HepG2 (cell line): ENCODE measurements around the gene SIRT7. TPM values are rescaled to one million over a fixed set of nuclear protein-coding genes. Genes with fewer than 3 reads are reported as not detected.

Experiments used
- CBX1 ChIP-seq: IDR thresholded peaks from one replicate; pipeline ENCODE4 v1.6.1; 2016; ENCODE audit warnings: antibody characterized with exemption, low read depth
- HMGA1 ChIP-seq: sonication (generic); formaldehyde crosslinking; conservative IDR thresholded peaks from 2 replicates; pipeline ENCODE4 v1.4.0; 2020; ENCODE audit warnings: missing genetic modification reagents
- KLF15 ChIP-seq: sonication (generic); formaldehyde crosslinking; IDR thresholded peaks from 2 replicates; pipeline ENCODE4 v1.8.1; 2023; ENCODE audit warnings: borderline replicate concordance, mild to moderate bottlenecking, inconsistent platforms, missing genetic modification reagents, mixed read lengths
- ZFP82 ChIP-seq: sonication (generic); formaldehyde crosslinking; IDR thresholded peaks from 2 replicates; pipeline ENCODE4 v1.5.1; 2020; ENCODE audit warnings: mild to moderate bottlenecking, missing genetic modification reagents, borderline replicate concordance
- ZNF501 ChIP-seq: sonication (generic); formaldehyde crosslinking; IDR thresholded peaks from 2 replicates; pipeline ENCODE4 v1.5.1; 2020; ENCODE audit warnings: mild to moderate bottlenecking, moderate library complexity, missing genetic modification reagents
- polyA plus RNA-seq, 8 experiments: library from polyadenylated mRNA; depleted of rRNA in 3 of 8; stranded (reverse) in 7 of 8; unstranded in 1 of 8; fragments of >200 nt; fragmentation: Illumina TruSeq in 4 of 8; extraction: Trizol in 4 of 8; gene quantifications; 2 replicates each; pipeline versions ENCODE4 v1.2.1 to v1.2.3, GENCODE V29; 2011 to 2016; ENCODE audit warnings: low read depth in 4 of 8, missing spikeins in 1 of 8, mixed read lengths in 1 of 8; ENCODE audit not compliant: insufficient read depth in 1 of 8
- total RNA-seq, 5 experiments: library from RNA; depleted of rRNA; stranded (reverse); fragments of >200 nt; fragmentation: Illumina TruSeq; extraction: Trizol; gene quantifications; 2 replicates each; pipeline ENCODE4 v1.2.3, GENCODE V29; 2016; ENCODE audit warnings: low read depth in 1 of 5
- TF ChIP-seq, protein P1 (sequence below): sonication (generic); formaldehyde crosslinking; IDR thresholded peaks from 2 replicates; pipeline ENCODE4 v1.9.0; 2021; ENCODE audit warnings: mild to moderate bottlenecking, missing genetic modification reagents
- TF ChIP-seq, protein P2 (sequence below): sonication (generic); formaldehyde crosslinking; IDR thresholded peaks from 2 replicates; pipeline ENCODE4 v1.4.0; 2020; ENCODE audit warnings: missing genetic modification reagents
- TF ChIP-seq, protein P3 (sequence below): sonication (generic); formaldehyde crosslinking; IDR thresholded peaks from 2 replicates; pipeline ENCODE4 v1.5.0; 2020; ENCODE audit warnings: mild to moderate bottlenecking, missing genetic modification reagents, borderline replicate concordance

SIRT7 gene
- total and polyA plus RNA-seq, 2 of the 13 experiments (the other 11 are each of a cell fraction or from before 2014, with no cell fraction given), result 8.3 to 24.8 TPM

DNA sequence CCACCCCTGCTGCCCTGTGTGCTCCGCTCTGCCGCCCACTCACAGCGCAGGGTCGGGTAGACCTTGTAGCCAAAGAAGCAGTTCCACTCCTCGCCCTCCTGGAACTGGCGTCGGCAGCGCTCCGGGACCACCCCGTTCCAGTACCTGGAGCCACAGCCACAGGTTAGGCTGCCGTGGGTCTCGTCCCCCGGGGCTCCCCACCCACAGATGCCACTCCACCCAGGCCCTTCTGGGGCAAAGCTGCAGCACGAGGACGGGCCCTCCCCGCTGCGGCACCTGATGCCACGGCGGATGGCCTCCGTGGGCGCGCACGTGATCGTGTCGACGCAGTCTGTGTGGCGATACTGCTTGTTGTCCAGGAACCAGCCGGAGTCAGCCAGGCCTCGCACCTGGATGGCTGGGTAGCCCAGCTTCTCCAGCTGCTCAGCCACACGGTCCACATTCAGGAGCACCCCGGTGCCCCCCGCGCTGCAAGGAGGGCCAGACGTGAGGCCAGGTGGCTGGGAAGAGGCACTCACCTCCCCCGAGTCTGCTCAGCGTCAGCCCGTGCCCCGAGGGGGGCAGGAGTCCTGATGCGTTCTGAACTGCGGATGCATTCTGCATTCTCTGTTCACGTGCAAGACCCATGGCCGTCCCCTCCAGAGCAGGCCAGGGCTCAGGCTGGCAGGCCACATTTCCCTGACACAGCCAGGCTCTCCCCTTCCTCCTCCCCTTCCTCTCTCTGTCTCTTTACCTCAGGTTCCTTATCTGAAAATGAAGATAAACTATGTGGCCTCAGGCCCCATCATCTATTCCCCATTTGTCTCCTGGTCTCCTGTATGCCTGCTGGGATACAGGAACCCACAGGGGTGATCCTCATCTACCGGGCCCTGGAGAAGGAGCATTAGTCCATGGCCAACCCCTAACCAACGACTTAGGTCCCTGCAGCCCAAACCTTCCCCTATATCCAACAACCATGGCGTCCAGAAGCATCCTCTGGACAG lies 38.9 kb upstream of the SIRT7 start (continued):
- no peak for TF ChIP-seq CBX1
- TF ChIP-seq, protein P1, sequence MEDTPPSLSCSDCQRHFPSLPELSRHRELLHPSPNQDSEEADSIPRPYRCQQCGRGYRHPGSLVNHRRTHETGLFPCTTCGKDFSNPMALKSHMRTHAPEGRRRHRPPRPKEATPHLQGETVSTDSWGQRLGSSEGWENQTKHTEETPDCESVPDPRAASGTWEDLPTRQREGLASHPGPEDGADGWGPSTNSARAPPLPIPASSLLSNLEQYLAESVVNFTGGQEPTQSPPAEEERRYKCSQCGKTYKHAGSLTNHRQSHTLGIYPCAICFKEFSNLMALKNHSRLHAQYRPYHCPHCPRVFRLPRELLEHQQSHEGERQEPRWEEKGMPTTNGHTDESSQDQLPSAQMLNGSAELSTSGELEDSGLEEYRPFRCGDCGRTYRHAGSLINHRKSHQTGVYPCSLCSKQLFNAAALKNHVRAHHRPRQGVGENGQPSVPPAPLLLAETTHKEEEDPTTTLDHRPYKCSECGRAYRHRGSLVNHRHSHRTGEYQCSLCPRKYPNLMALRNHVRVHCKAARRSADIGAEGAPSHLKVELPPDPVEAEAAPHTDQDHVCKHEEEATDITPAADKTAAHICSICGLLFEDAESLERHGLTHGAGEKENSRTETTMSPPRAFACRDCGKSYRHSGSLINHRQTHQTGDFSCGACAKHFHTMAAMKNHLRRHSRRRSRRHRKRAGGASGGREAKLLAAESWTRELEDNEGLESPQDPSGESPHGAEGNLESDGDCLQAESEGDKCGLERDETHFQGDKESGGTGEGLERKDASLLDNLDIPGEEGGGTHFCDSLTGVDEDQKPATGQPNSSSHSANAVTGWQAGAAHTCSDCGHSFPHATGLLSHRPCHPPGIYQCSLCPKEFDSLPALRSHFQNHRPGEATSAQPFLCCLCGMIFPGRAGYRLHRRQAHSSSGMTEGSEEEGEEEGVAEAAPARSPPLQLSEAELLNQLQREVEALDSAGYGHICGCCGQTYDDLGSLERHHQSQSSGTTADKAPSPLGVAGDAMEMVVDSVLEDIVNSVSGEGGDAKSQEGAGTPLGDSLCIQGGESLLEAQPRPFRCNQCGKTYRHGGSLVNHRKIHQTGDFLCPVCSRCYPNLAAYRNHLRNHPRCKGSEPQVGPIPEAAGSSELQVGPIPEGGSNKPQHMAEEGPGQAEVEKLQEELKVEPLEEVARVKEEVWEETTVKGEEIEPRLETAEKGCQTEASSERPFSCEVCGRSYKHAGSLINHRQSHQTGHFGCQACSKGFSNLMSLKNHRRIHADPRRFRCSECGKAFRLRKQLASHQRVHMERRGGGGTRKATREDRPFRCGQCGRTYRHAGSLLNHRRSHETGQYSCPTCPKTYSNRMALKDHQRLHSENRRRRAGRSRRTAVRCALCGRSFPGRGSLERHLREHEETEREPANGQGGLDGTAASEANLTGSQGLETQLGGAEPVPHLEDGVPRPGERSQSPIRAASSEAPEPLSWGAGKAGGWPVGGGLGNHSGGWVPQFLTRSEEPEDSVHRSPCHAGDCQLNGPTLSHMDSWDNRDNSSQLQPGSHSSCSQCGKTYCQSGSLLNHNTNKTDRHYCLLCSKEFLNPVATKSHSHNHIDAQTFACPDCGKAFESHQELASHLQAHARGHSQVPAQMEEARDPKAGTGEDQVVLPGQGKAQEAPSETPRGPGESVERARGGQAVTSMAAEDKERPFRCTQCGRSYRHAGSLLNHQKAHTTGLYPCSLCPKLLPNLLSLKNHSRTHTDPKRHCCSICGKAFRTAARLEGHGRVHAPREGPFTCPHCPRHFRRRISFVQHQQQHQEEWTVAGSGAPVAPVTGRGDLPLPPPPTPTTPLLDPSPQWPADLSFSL, result no peak
- TF ChIP-seq, protein P2, sequence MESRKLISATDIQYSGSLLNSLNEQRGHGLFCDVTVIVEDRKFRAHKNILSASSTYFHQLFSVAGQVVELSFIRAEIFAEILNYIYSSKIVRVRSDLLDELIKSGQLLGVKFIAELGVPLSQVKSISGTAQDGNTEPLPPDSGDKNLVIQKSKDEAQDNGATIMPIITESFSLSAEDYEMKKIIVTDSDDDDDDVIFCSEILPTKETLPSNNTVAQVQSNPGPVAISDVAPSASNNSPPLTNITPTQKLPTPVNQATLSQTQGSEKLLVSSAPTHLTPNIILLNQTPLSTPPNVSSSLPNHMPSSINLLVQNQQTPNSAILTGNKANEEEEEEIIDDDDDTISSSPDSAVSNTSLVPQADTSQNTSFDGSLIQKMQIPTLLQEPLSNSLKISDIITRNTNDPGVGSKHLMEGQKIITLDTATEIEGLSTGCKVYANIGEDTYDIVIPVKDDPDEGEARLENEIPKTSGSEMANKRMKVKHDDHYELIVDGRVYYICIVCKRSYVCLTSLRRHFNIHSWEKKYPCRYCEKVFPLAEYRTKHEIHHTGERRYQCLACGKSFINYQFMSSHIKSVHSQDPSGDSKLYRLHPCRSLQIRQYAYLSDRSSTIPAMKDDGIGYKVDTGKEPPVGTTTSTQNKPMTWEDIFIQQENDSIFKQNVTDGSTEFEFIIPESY (CRISPR knock-in tag), result peak; percentile 60; the same call in 1 of the 2 replicates
- no peak for TF ChIP-seq KLF15 (CRISPR knock-in tag)
- TF ChIP-seq, protein P3, sequence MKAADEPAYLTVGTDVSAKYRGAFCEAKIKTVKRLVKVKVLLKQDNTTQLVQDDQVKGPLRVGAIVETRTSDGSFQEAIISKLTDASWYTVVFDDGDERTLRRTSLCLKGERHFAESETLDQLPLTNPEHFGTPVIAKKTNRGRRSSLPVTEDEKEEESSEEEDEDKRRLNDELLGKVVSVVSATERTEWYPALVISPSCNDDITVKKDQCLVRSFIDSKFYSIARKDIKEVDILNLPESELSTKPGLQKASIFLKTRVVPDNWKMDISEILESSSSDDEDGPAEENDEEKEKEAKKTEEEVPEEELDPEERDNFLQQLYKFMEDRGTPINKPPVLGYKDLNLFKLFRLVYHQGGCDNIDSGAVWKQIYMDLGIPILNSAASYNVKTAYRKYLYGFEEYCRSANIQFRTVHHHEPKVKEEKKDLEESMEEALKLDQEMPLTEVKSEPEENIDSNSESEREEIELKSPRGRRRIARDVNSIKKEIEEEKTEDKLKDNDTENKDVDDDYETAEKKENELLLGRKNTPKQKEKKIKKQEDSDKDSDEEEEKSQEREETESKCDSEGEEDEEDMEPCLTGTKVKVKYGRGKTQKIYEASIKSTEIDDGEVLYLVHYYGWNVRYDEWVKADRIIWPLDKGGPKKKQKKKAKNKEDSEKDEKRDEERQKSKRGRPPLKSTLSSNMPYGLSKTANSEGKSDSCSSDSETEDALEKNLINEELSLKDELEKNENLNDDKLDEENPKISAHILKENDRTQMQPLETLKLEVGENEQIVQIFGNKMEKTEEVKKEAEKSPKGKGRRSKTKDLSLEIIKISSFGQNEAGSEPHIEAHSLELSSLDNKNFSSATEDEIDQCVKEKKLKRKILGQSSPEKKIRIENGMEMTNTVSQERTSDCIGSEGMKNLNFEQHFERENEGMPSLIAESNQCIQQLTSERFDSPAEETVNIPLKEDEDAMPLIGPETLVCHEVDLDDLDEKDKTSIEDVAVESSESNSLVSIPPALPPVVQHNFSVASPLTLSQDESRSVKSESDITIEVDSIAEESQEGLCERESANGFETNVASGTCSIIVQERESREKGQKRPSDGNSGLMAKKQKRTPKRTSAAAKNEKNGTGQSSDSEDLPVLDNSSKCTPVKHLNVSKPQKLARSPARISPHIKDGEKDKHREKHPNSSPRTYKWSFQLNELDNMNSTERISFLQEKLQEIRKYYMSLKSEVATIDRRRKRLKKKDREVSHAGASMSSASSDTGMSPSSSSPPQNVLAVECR (CRISPR knock-in tag), result 0 out of 2 replicates have a peak, but pooled peaks have one; percentile 26
- no peak for TF ChIP-seq ZNF501
- TF ChIP-seq HMGA1, result no peak
- TF ChIP-seq ZFP82, result no peak
